Epithelial cell of alveolus of lung (primary cell): ENCODE measurements around the gene CARS1. TPM values are rescaled to one million over a fixed set of nuclear protein-coding genes. Genes with fewer than 3 reads are reported as not detected.

Experiments
- total RNA-seq: library from RNA; depleted of rRNA; stranded (reverse); fragments of >200 nt; gene quantifications from 2 replicates; pipeline ENCODE4 v1.2.1, GENCODE V29; 2015

CARS1 gene
- 48.4 and 75.0 TPM in 2 replicates for total RNA-seq

GRCh38 chr11:3057069-3057963 is at the start of gene CARS1:
CARS1 (minus strand) TSS chr11:3057423; CDS start chr11:3057367, 56 bp downstream.

DNA sequence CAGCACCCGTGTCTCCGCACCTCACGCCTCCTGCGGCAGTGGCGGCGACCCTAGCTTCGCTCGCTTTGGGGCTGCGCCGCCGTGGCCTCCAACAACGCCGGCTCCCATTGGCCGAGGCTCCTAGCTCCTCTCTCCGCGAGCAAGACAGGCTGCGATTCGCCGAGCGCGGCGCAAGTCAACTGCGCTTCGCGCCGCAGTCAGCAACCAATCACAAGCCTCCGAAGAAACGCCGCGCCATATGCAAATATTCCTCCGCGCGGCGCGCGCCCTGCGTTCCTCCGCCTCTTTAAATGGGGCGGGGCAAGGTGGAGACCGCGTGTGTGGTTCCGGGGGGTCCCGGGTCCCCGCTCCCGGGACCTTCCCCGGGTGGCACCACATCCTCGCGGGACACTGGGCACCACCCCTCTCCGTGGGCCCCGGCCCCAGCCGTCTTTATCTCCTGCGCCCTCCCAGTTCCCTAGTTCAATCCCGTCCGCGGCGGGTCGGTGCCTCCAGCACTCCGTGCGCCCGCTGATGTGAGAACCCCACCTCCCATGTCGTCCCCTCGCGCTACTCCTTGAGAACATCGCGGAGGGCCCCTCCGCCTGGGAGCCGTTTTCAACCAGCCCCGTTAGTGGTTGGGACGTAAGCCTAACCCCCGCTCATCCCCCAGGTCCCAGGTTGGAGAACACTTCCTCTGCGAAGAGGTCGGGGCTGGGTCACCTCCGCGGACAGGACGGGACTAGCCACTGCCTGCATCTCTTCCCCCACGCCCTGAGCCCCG is 64.8 kb downstream of the CARS1 start, which contains the start of gene NAP1L4:
TSS of gene NAP1L4 (minus strand) at position 96 of the 763 bp plus-strand sequence. CDS start 13,109 bp downstream, outside the sequence.

Other genes starting within 250 kb of the CARS1 start
- 30.1 and 99.7 TPM in 2 replicates for gene CDKN1C, start 171.6 kb downstream of the CARS1 start, total RNA-seq
- 3.7 and 97.5 TPM in 2 replicates for gene PHLDA2, start 128.0 kb downstream of the CARS1 start, total RNA-seq
- 63.2 and 69.2 TPM in 2 replicates for gene NAP1L4, start 65.1 kb downstream of the CARS1 start, total RNA-seq
- gene OSBPL5, start 107.9 kb upstream of the CARS1 start, total RNA-seq = 37.8 and 57.9 TPM in 2 replicates
- gene MRGPRG, start 161.4 kb upstream of the CARS1 start, total RNA-seq = not detected in 2 replicates
- not detected in 2 replicates for gene MRGPRE, start 175.0 kb upstream of the CARS1 start, total RNA-seq